ENCODE results near the gene KRTAP25-1.

The KRTAP25-1 gene

GRCh38 chr21:30249936-30250335, 39.4 kb downstream of the KRTAP25-1 start:
- FAIRE-seq (peak; percentile 30), DNase-seq (ENCODE audit: low spot score) (no peak)

GRCh38 chr21:30248844-30249243, 40.5 kb downstream of the KRTAP25-1 start:
- no peak for FAIRE-seq
- DNase-seq (ENCODE audit: low spot score): no peak

DNA sequence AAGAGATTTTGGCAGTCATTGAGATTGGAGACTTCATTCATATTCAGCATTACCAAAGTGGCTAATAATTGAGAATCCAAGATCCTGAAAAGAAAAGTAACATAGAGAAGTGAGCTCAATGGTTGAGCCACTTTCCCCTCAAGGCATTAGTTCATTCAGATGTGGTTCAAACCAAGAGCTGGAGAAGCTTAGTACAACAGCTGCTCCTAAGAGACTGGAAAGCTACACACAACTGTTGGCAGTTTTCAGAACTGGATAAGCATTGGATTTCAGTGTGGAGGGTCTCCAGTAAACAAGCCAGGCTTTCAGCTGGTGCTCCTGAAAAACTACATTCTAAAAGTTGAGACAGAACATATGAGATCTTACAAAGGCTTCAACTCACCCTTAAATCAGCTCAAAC, 44.3 kb downstream of the KRTAP25-1 start:
- DNase-seq (ENCODE audit: low spot score): no peak
- no peak for FAIRE-seq

DNA sequence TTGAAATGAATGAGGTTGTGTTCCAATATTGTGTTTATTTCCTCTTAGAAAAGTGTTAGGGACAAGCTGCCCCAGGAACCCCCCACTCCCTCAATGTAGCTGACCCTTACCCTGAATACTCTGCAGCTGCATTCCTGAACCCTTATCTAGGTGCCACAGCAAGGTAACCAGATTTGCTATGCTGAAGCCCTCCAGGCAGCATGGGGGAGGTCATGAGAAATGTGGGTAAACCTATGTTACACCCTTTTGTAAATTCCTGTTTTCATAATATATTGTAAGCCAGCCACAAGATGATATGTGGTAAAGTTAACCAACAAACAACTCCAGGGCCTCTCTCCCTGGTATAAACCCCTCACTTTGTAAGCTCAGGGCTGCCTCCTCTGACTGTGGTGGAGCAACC, 45.6 kb downstream of the KRTAP25-1 start:
- FAIRE-seq (no peak), DNase-seq (ENCODE audit: low spot score) (no peak)

- DNase-seq (ENCODE audit: low spot score): no peak
- FAIRE-seq: no peak
These were observed 48.7 kb downstream of the KRTAP25-1 start for GRCh38 chr21:30240661-30241060.
